Measurements from ENCODE around the gene CARS2. TPM values are rescaled to one million over a fixed set of nuclear protein-coding genes. Genes with fewer than 3 reads are reported as not detected.
"Not testable (repeated sequence)": the region's sequence is repeated elsewhere in the genome, so short reads cannot be mapped to it uniquely, and the experiment has no call there.

CARS2 gene
- total RNA-seq, 1 donor: 107 TPM

GRCh38 chr13:110662777-110663443 lies 43.0 kb downstream of the CARS2 start:
- no peak for TF ChIP-seq CTCF (IDR thresholded peaks at IDR 0.05; ENCODE audit: insufficient read depth, low read depth, low read length)

GRCh38 chr13:110662091-110662490 lies 43.8 kb downstream of the CARS2 start:
- no peak for DNase-seq (ENCODE audit: low read depth)
- no peak overlapping the region for H3K4me3 ChIP-seq (ENCODE audit: low read depth, low read length)

More at GRCh38 chr13:110662777-110663443, 43.0 kb downstream of the CARS2 start:
- H3K4me3 ChIP-seq (ENCODE audit: low read depth, low read length): no peak overlapping the region
- no peak for DNase-seq (ENCODE audit: low read depth)

GRCh38 chr13:110661256-110661655 lies 44.7 kb downstream of the CARS2 start:
- H3K4me3 ChIP-seq (ENCODE audit: low read depth, low read length): no peak overlapping the region
- no peak for TF ChIP-seq CTCF (IDR thresholded peaks at IDR 0.05; ENCODE audit: insufficient read depth, low read depth, low read length)
- no peak for DNase-seq (ENCODE audit: low read depth)

More at GRCh38 chr13:110662091-110662490, 43.8 kb downstream of the CARS2 start:
- no peak for TF ChIP-seq CTCF (IDR thresholded peaks at IDR 0.05; ENCODE audit: insufficient read depth, low read depth, low read length)

GRCh38 chr13:110658218-110658911 lies 47.6 kb downstream of the CARS2 start:
- DNase-seq (ENCODE audit: low read depth); H3K4me3 ChIP-seq (ENCODE audit: low read depth, low read length): not testable (repeated sequence)

GRCh38 chr13:110657196-110657595 lies 48.7 kb downstream of the CARS2 start:
- TF ChIP-seq CTCF (IDR thresholded peaks at IDR 0.05; ENCODE audit: insufficient read depth, low read depth, low read length): no peak
- H3K4me3 ChIP-seq (ENCODE audit: low read depth, low read length): no peak overlapping the region
- DNase-seq (ENCODE audit: low read depth): no peak

- H3K4me3 ChIP-seq (ENCODE audit: low read depth, low read length): no peak overlapping the region
- DNase-seq (ENCODE audit: low read depth): no peak
- no peak for TF ChIP-seq CTCF (IDR thresholded peaks at IDR 0.05; ENCODE audit: insufficient read depth, low read depth, low read length)
Measured at GRCh38 chr13:110653851-110654250, 52.1 kb downstream of the CARS2 start.

- no peak for TF ChIP-seq CTCF (IDR thresholded peaks at IDR 0.05; ENCODE audit: insufficient read depth, low read depth, low read length)
- DNase-seq (ENCODE audit: low read depth): no peak
- no peak overlapping the region for H3K4me3 ChIP-seq (ENCODE audit: low read depth, low read length)
Measured at GRCh38 chr13:110653271-110653670, 52.6 kb downstream of the CARS2 start.
